Prostate gland (tissue), 2 donors: ENCODE results near the gene C10orf67. TPM values are rescaled to one million over a fixed set of nuclear protein-coding genes. Genes with fewer than 3 reads are reported as not detected.

Experiments used
- DNase-seq: peaks from one replicate; pipeline ENCODE4 v3.0.0-alpha.2; 2019; ENCODE audit warnings: low spot score
- H3K27ac ChIP-seq, 2 donors: fragments of 200-600 bp; sonication (generic); 2 replicates each; pipeline ENCODE4 v1.5.1; 2017 to 2019
- H3K27me3 ChIP-seq: fragments of 200-600 bp; sonication (generic); replicated peaks from 2 replicates; pipeline ENCODE4 v1.5.1; 2019; ENCODE audit not compliant: insufficient read depth
- H3K36me3 ChIP-seq, 2 donors: fragments of 200-600 bp; sonication (generic); 1 replicate in 1 of 2; 2 replicates in 1 of 2; pipeline versions ENCODE4 v1.5.1 to v1.8.1; 2017 to 2019
- H3K4me1 ChIP-seq: fragments of 200-600 bp; sonication (generic); replicated peaks from 2 replicates; pipeline ENCODE4 v1.5.1; 2019
- H3K4me3 ChIP-seq, 2 donors: fragments of 200-600 bp; sonication (generic); 2 replicates each; pipeline ENCODE4 v1.5.1; 2017 to 2019
- H3K9me3 ChIP-seq: fragments of 200-600 bp; sonication (generic); 2 replicates; pipeline ENCODE4 v1.5.1; 2017
- CTCF ChIP-seq, 4 experiments: fragments of 200-600 bp in 2 of 4; fragments of 450-650 bp in 2 of 4; sonication (generic) in 2 of 4; IDR thresholded peaks; 1 replicate in 3 of 4; 2 replicates in 1 of 4; pipeline ENCODE4 v1.5.1; 2016 to 2019; ENCODE audit warnings: antibody characterized with exemption in 4 of 4, mild to moderate bottlenecking in 2 of 4, moderate library complexity in 2 of 4
- POLR2A ChIP-seq: fragments of 450-650 bp; IDR thresholded peaks from one replicate; pipeline ENCODE4 v1.6.1; 2016; ENCODE audit warnings: antibody characterized with exemption, mild to moderate bottlenecking
- POLR2AphosphoS5 ChIP-seq: sonication (generic); formaldehyde crosslinking; IDR thresholded peaks from one replicate; pipeline ENCODE4 v1.6.1; 2017; ENCODE audit warnings: antibody characterized with exemption
- WGBS: methylation state at CpG from one replicate; pipeline ENCODE4 v1.1.5; 2018; 5-methylcytosine and 5-hydroxymethylcytosine counted together
- intact Hi-C: fragments of 100-400 bp; cut with DNase I; formaldehyde crosslinking; loops from one replicate; pipeline ENCODE4 v1.14.2; 2022
- total RNA-seq, 2 donors: library from RNA; depleted of rRNA; stranded (reverse); fragments of >200 nt; gene quantifications; one replicate each; pipeline ENCODE4 v1.1.0, GENCODE V29; 2016

Gene C10orf67
- total RNA-seq, 2 donors from 2014 or later = 1.0 TPM; not detected in 1

- no peak overlapping the region for H3K27ac ChIP-seq
- H3K4me3 ChIP-seq = no peak overlapping the region
- H3K36me3 ChIP-seq = no peaks in the 10 kb centered on the region
- 52% methylated on average over 2 of the region's 2 CpGs for WGBS
- no peaks in the 10 kb centered on the region for H3K4me1 ChIP-seq
- H3K27me3 ChIP-seq = peaks cover 3% of the 10 kb centered on the region
- DNase-seq = no peak
- TF ChIP-seq CTCF (IDR thresholded peaks at IDR 0.05) = no peak
- no peak for TF ChIP-seq POLR2AphosphoS5
- no peak for TF ChIP-seq POLR2A
- no peaks in the 10 kb centered on the region for H3K9me3 ChIP-seq
- intact Hi-C loops = no loop called here
Measured at GRCh38 chr10:23341004-23341403, 3.6 kb downstream of the C10orf67 start.

GRCh38 chr10:23340354-23340753 lies 4.2 kb downstream of the C10orf67 start:
- H3K27ac ChIP-seq = no peak overlapping the region
- WGBS = 80% methylated on average over 4 of the region's 4 CpGs

GRCh38 chr10:23338886-23339285 lies 5.7 kb downstream of the C10orf67 start:
- H3K27me3 ChIP-seq = no peaks in the 10 kb centered on the region
- no peak for TF ChIP-seq POLR2A
- no peak for TF ChIP-seq POLR2AphosphoS5
- no peak for TF ChIP-seq CTCF (IDR thresholded peaks at IDR 0.05)
- H3K27ac ChIP-seq = no peak overlapping the region
- H3K9me3 ChIP-seq = no peaks in the 10 kb centered on the region
- H3K36me3 ChIP-seq = no peaks in the 10 kb centered on the region
- no peak overlapping the region for H3K4me3 ChIP-seq
- H3K4me1 ChIP-seq = no peaks in the 10 kb centered on the region
- DNase-seq = no peak
- WGBS = 67% methylated on average over 1 of the region's 1 CpG
- intact Hi-C loops = no loop called here

More at GRCh38 chr10:23340354-23340753, 4.2 kb downstream of the C10orf67 start:
- no peaks in the 10 kb centered on the region for H3K36me3 ChIP-seq
- intact Hi-C loops = no loop called here
- TF ChIP-seq POLR2A (no peak), CTCF (IDR thresholded peaks at IDR 0.05) (no peak), POLR2AphosphoS5 (no peak)
- no peaks in the 10 kb centered on the region for H3K9me3 ChIP-seq
- no peak overlapping the region for H3K4me3 ChIP-seq
- peaks cover 3% of the 10 kb centered on the region for H3K27me3 ChIP-seq
- no peak for DNase-seq
- H3K4me1 ChIP-seq = no peaks in the 10 kb centered on the region

- no peaks in the 10 kb centered on the region for H3K4me1 ChIP-seq
- H3K9me3 ChIP-seq = no peaks in the 10 kb centered on the region
- no peaks in the 10 kb centered on the region for H3K36me3 ChIP-seq
- H3K4me3 ChIP-seq = no peak overlapping the region
- intact Hi-C loops = no loop called here
- no peak for DNase-seq
- no peak overlapping the region for H3K27ac ChIP-seq
- WGBS = 66% methylated on average over 11 of the region's 11 CpGs
- TF ChIP-seq POLR2A = no peak
- no peak for TF ChIP-seq CTCF (IDR thresholded peaks at IDR 0.05)
- no peak for TF ChIP-seq POLR2AphosphoS5
- no peaks in the 10 kb centered on the region for H3K27me3 ChIP-seq
Measured at GRCh38 chr10:23338155-23338828, 6.3 kb downstream of the C10orf67 start.

GRCh38 chr10:23337616-23338015 lies 7.0 kb downstream of the C10orf67 start:
- intact Hi-C loops = no loop called here
- H3K27me3 ChIP-seq = no peaks in the 10 kb centered on the region
- H3K27ac ChIP-seq = no peak overlapping the region
- WGBS = 77% methylated on average over 1 of the region's 1 CpG
- no peaks in the 10 kb centered on the region for H3K36me3 ChIP-seq
- no peak overlapping the region for H3K4me3 ChIP-seq
- H3K9me3 ChIP-seq = no peaks in the 10 kb centered on the region
- no peak for DNase-seq
- no peaks in the 10 kb centered on the region for H3K4me1 ChIP-seq
- TF ChIP-seq CTCF (IDR thresholded peaks at IDR 0.05) (no peak), POLR2A (no peak), POLR2AphosphoS5 (no peak)
